Measurements from ENCODE around the gene SARDH. TPM values are rescaled to one million over a fixed set of nuclear protein-coding genes. Genes with fewer than 3 reads are reported as not detected.

Gene SARDH
- total and polyA plus RNA-seq, 2 donors (not counting 1 experiment from before 2014, with no cell fraction given): 2.5 to 4.8 TPM

GRCh38 chr9:133727277-133727875 is 10.8 kb downstream of the SARDH start:
- no peak overlapping the region for H3K9ac ChIP-seq (ENCODE audit: insufficient read depth, low read length)
- H3K79me2 ChIP-seq (ENCODE audit: control insufficient read depth, insufficient read depth, low read length): no peaks in the 10 kb centered on the region
- H3K9me3 ChIP-seq (ENCODE audit: control insufficient read depth, insufficient read depth, low read depth, low read length): no peaks in the 10 kb centered on the region
- H3K36me3 ChIP-seq (ENCODE audit: control insufficient read depth, insufficient read depth, low read length): no peaks in the 10 kb centered on the region
- no peak overlapping the region for H3K4me3 ChIP-seq (replicated peaks in 1 of 4; ENCODE audit: control extremely low read depth in 1 of 4, insufficient read depth in 1 of 4, low read depth in 3 of 4, low read length in 4 of 4)
- no peak overlapping the region for H3K4me2 ChIP-seq (ENCODE audit: extremely low read depth, insufficient read depth, low read length)
- no peak overlapping the region for H3K27ac ChIP-seq (ENCODE audit: insufficient read depth, low read length)
- DNase-seq (ENCODE audit: low read depth in 2 of 2): no peak
- H3K27me3 ChIP-seq (ENCODE audit: control insufficient read depth, insufficient read depth, low read length): no peaks in the 10 kb centered on the region
- H2AFZ ChIP-seq (ENCODE audit: low read length): no peak overlapping the region
- H3K4me1 ChIP-seq (ENCODE audit: control insufficient read depth, extremely low read depth, insufficient read depth, low read length): no peaks in the 10 kb centered on the region
- no peaks in the 10 kb centered on the region for H4K20me1 ChIP-seq (ENCODE audit: control insufficient read depth, extremely low read depth, insufficient read depth, low read length)
- TF ChIP-seq EZH2 (IDR thresholded peaks at IDR 0.05; ENCODE audit: low read length, missing control alignments) (no peak), CTCF (conservative IDR thresholded peaks at IDR 0.05 in 1 of 2, IDR thresholded peaks at IDR 0.05 in 1 of 2; ENCODE audit: low read depth in 1 of 2, low read length in 2 of 2) (no peak)

GRCh38 chr9:133726401-133727276 is 11.5 kb downstream of the SARDH start:
- no peaks in the 10 kb centered on the region for H4K20me1 ChIP-seq (ENCODE audit: control insufficient read depth, extremely low read depth, insufficient read depth, low read length)
- TF ChIP-seq CTCF (conservative IDR thresholded peaks at IDR 0.05 in 1 of 2, IDR thresholded peaks at IDR 0.05 in 1 of 2; ENCODE audit: low read depth in 1 of 2, low read length in 2 of 2) (peak; percentile 27 to 63), EZH2 (IDR thresholded peaks at IDR 0.05; ENCODE audit: low read length, missing control alignments) (no peak)
- no peak overlapping the region for H3K4me2 ChIP-seq (ENCODE audit: extremely low read depth, insufficient read depth, low read length)
- H3K4me3 ChIP-seq (replicated peaks in 1 of 4; ENCODE audit: control extremely low read depth in 1 of 4, insufficient read depth in 1 of 4, low read depth in 3 of 4, low read length in 4 of 4): no peak overlapping the region
- no peak overlapping the region for H3K9ac ChIP-seq (ENCODE audit: insufficient read depth, low read length)
- no peak overlapping the region for H2AFZ ChIP-seq (ENCODE audit: low read length)
- DNase-seq (ENCODE audit: low read depth in 2 of 2): peak; percentile 35 to 56
- no peak overlapping the region for H3K27ac ChIP-seq (ENCODE audit: insufficient read depth, low read length)
- no peaks in the 10 kb centered on the region for H3K27me3 ChIP-seq (ENCODE audit: control insufficient read depth, insufficient read depth, low read length)
- H3K9me3 ChIP-seq (ENCODE audit: control insufficient read depth, insufficient read depth, low read depth, low read length): no peaks in the 10 kb centered on the region
- no peaks in the 10 kb centered on the region for H3K4me1 ChIP-seq (ENCODE audit: control insufficient read depth, extremely low read depth, insufficient read depth, low read length)
- no peaks in the 10 kb centered on the region for H3K36me3 ChIP-seq (ENCODE audit: control insufficient read depth, insufficient read depth, low read length)
- no peaks in the 10 kb centered on the region for H3K79me2 ChIP-seq (ENCODE audit: control insufficient read depth, insufficient read depth, low read length)

GRCh38 chr9:133725886-133726285 is 12.3 kb downstream of the SARDH start:
- Histone ChIP-seq H3K9me3 (ENCODE audit: control insufficient read depth, insufficient read depth, low read depth, low read length) (no peaks in the 10 kb centered on the region), H3K27ac (ENCODE audit: insufficient read depth, low read length) (no peak overlapping the region), H2AFZ (ENCODE audit: low read length) (no peak overlapping the region), H3K4me2 (ENCODE audit: extremely low read depth, insufficient read depth, low read length) (no peak overlapping the region), H3K79me2 (ENCODE audit: control insufficient read depth, insufficient read depth, low read length) (no peaks in the 10 kb centered on the region), H3K27me3 (ENCODE audit: control insufficient read depth, insufficient read depth, low read length) (no peaks in the 10 kb centered on the region), H4K20me1 (ENCODE audit: control insufficient read depth, extremely low read depth, insufficient read depth, low read length) (no peaks in the 10 kb centered on the region), H3K9ac (ENCODE audit: insufficient read depth, low read length) (no peak overlapping the region), H3K4me1 (ENCODE audit: control insufficient read depth, extremely low read depth, insufficient read depth, low read length) (no peaks in the 10 kb centered on the region), H3K36me3 (ENCODE audit: control insufficient read depth, insufficient read depth, low read length) (no peaks in the 10 kb centered on the region), H3K4me3 (replicated peaks in 1 of 4; ENCODE audit: control extremely low read depth in 1 of 4, insufficient read depth in 1 of 4, low read depth in 3 of 4, low read length in 4 of 4) (no peak overlapping the region)
- no peak for TF ChIP-seq CTCF (conservative IDR thresholded peaks at IDR 0.05 in 1 of 2, IDR thresholded peaks at IDR 0.05 in 1 of 2; ENCODE audit: low read depth in 1 of 2, low read length in 2 of 2)
- no peak for TF ChIP-seq EZH2 (IDR thresholded peaks at IDR 0.05; ENCODE audit: low read length, missing control alignments)
- no peak for DNase-seq (ENCODE audit: low read depth in 2 of 2)

All from fibroblast of lung (primary cell).